Osteoblast (primary cell): ENCODE data around the gene RNU5D-1. TPM values are rescaled to one million over a fixed set of nuclear protein-coding genes. Genes with fewer than 3 reads are reported as not detected.

Experiments used
- DNase-seq: peaks from one replicate; pipeline ENCODE4 v3.0.0; 2011; ENCODE audit warnings: low spot score, mixed read lengths; ENCODE audit not compliant: insufficient read length; ENCODE audit errors: missing footprints
- H2AFZ ChIP-seq: 2 replicates; pipeline ENCODE4 v1.6.0; 2011; ENCODE audit warnings: mild to moderate bottlenecking, low read length
- H3K27ac ChIP-seq: 2 replicates; pipeline ENCODE4 v1.5.1; 2011; ENCODE audit warnings: mild to moderate bottlenecking, low read depth, low read length, moderate library complexity
- H3K27me3 ChIP-seq: 2 replicates; pipeline ENCODE4 v1.6.0; 2012; ENCODE audit warnings: mild to moderate bottlenecking, control low read depth, inconsistent platforms, low read length, moderate library complexity; ENCODE audit not compliant: insufficient read depth
- H3K36me3 ChIP-seq: 2 replicates; pipeline ENCODE4 v1.5.1; 2011; ENCODE audit warnings: mild to moderate bottlenecking, low read length, control low read depth, moderate library complexity; ENCODE audit not compliant: insufficient read depth
- H3K4me1 ChIP-seq: 2 replicates; pipeline ENCODE4 v1.5.1; 2011; ENCODE audit warnings: mild to moderate bottlenecking, low read length, control low read depth, moderate library complexity; ENCODE audit not compliant: insufficient read depth
- H3K4me2 ChIP-seq: 2 replicates; pipeline ENCODE4 v1.6.0; 2011; ENCODE audit warnings: mild to moderate bottlenecking, low read length; ENCODE audit not compliant: insufficient read depth
- H3K4me3 ChIP-seq: fragments of 200-600 bp; sonication (generic); 3 replicates; pipeline ENCODE4 v1.5.1; 2012; ENCODE audit warnings: mild to moderate bottlenecking, low read length, inconsistent platforms; ENCODE audit not compliant: insufficient read depth
- H3K79me2 ChIP-seq: 2 replicates; pipeline ENCODE4 v1.6.0; 2012; ENCODE audit warnings: mild to moderate bottlenecking, low read length, control low read depth, inconsistent platforms; ENCODE audit not compliant: insufficient read depth
- H3K9me3 ChIP-seq: 2 replicates; pipeline ENCODE4 v1.5.1; 2011; ENCODE audit warnings: low read depth, low read length, control low read depth
- H4K20me1 ChIP-seq: 2 replicates; pipeline ENCODE4 v1.6.0; 2012; ENCODE audit warnings: mild to moderate bottlenecking, low read length, control low read depth; ENCODE audit not compliant: insufficient read depth
- total RNA-seq: library from RNA; depleted of rRNA; stranded (reverse); fragments of >200 nt; gene quantifications from 2 replicates; pipeline ENCODE4 v1.2.3, GENCODE V29; 2012
- TF ChIP-seq, protein P1 (sequence below): IDR thresholded peaks from 2 replicates; pipeline ENCODE4 v1.5.1; 2011; ENCODE audit warnings: mild to moderate bottlenecking, low read depth, low read length, moderate library complexity; ENCODE audit errors: extremely low read depth

The RNU5D-1 gene
- total RNA-seq, 1 donor, result not detected

DNA sequence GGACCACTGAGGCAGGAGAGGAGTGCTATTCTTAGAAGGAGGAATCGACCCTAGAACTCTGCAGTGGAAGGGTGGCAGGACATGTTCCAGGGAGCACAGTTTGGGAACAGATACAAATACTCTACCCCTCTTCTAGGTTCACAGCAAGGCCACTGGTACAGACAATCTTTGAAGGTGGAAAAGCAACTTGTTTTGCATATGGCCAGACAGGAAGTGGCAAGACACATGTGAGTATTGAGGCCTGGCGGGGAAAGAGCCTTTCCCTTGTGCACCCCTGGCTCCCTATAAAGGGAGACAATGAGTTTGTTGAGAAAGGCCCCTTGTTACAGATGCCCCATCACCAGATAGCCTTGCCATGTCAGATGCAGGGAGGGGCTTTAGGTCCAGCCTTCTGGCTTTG lies 26.4 kb upstream of the RNU5D-1 start:
- Histone ChIP-seq H3K27me3 (no peaks in the 10 kb centered on the region), H3K9me3 (no peaks in the 10 kb centered on the region), H3K36me3 (peaks cover 78% of the 10 kb centered on the region), H3K79me2 (no peaks in the 10 kb centered on the region), H2AFZ (no peak overlapping the region), H3K4me1 (no peaks in the 10 kb centered on the region), H3K27ac (no peak overlapping the region), H3K4me2 (no peak overlapping the region), H4K20me1 (no peaks in the 10 kb centered on the region), H3K4me3 (no peak overlapping the region)
- TF ChIP-seq, protein P1, sequence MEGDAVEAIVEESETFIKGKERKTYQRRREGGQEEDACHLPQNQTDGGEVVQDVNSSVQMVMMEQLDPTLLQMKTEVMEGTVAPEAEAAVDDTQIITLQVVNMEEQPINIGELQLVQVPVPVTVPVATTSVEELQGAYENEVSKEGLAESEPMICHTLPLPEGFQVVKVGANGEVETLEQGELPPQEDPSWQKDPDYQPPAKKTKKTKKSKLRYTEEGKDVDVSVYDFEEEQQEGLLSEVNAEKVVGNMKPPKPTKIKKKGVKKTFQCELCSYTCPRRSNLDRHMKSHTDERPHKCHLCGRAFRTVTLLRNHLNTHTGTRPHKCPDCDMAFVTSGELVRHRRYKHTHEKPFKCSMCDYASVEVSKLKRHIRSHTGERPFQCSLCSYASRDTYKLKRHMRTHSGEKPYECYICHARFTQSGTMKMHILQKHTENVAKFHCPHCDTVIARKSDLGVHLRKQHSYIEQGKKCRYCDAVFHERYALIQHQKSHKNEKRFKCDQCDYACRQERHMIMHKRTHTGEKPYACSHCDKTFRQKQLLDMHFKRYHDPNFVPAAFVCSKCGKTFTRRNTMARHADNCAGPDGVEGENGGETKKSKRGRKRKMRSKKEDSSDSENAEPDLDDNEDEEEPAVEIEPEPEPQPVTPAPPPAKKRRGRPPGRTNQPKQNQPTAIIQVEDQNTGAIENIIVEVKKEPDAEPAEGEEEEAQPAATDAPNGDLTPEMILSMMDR, result no peak
- no peak for DNase-seq

DNA sequence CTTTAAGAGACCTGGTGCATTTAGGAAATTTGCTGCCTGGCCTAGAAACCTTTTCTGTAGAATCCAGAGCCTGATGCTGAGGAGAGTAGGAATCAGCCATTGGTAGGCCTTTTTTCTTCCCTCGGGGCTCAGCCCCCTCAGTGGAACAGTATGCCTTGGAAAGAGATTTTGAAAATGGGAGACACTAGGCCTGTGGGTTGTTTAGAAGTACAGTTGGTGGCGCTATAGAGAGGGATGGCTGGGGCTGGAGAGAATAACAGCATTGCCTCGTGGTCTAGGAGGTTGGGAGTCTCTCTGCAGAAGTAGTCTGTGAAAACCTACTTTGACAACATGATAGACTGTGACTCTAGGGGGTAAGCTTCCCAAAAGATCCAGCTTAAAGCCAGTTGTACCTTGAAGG lies 16.9 kb upstream of the RNU5D-1 start:
- Histone ChIP-seq H3K9me3 (no peaks in the 10 kb centered on the region), H2AFZ (no peak overlapping the region), H3K36me3 (peaks cover 44% of the 10 kb centered on the region), H4K20me1 (no peaks in the 10 kb centered on the region), H3K4me2 (no peak overlapping the region), H3K4me3 (no peak overlapping the region), H3K27me3 (no peaks in the 10 kb centered on the region), H3K27ac (no peak overlapping the region), H3K79me2 (peaks cover 35% of the 10 kb centered on the region), H3K4me1 (peaks cover 6% of the 10 kb centered on the region)
- TF ChIP-seq, protein P1, result peak; percentile 7
- DNase-seq, result no peak

DNA sequence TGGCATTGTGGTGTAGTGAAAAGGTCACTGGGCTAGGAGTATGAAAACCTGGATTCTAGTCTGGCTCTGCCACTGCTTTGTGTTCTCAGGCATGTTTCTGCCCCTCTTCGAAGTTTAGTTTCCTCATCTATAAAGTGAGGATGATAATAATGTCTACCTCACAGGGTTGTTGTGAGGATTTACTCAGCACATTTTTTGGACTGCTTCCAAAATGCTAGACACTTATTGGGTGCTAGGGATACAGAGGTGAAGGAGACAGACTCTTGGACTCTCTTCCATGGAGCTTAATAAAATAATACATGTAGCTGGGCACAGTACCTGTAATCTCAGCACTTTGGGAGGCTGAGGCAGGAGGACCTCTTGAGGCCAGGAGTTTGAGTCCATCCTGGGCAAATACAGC lies 12.2 kb upstream of the RNU5D-1 start:
- peaks cover 59% of the 10 kb centered on the region for H3K79me2 ChIP-seq
- TF ChIP-seq, protein P1, result no peak
- H3K4me3 ChIP-seq, result no peak overlapping the region
- no peaks in the 10 kb centered on the region for H3K27me3 ChIP-seq
- peaks cover 27% of the 10 kb centered on the region for H3K36me3 ChIP-seq
- peak overlapping the region; percentile 43 for H3K4me2 ChIP-seq
- DNase-seq, result no peak
- no peaks in the 10 kb centered on the region for H4K20me1 ChIP-seq
- peak overlapping the region; percentile 95 for H2AFZ ChIP-seq
- peak overlapping the region; percentile 25 for H3K27ac ChIP-seq
- no peaks in the 10 kb centered on the region for H3K9me3 ChIP-seq
- H3K4me1 ChIP-seq, result peaks cover 23% of the 10 kb centered on the region

DNA sequence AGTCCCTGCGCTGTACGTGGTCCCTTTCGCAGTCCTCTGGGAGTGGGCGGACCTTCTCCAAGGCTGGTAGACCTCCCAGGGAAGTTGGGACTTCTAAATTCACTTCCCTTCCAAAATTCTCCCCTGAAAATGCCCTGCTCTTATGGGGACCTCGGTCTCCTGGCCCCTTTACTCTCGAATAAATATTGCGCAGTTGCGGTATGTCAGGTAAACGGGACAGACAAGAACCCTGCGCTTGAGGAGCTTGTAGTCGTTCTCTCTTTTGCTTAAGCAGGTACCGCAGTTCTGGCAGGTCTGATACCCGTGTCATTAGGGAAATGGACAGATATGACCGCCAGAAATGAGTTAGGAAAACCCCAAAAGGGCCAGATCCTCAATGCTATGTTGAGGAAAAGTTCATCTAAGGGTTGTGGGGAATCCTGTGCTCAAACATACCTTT lies 9.2 kb upstream of the RNU5D-1 start:
- peaks cover 10% of the 10 kb centered on the region for H3K36me3 ChIP-seq
- H3K27ac ChIP-seq, result peak overlapping the region; percentile 87
- H3K4me2 ChIP-seq, result peak overlapping the region; percentile 98
- H3K27me3 ChIP-seq, result no peaks in the 10 kb centered on the region
- peaks cover 46% of the 10 kb centered on the region for H3K79me2 ChIP-seq
- no peaks in the 10 kb centered on the region for H4K20me1 ChIP-seq
- H2AFZ ChIP-seq, result peak overlapping the region; percentile 88
- TF ChIP-seq, protein P1, result no peak
- H3K4me1 ChIP-seq, result peaks cover 23% of the 10 kb centered on the region
- no peaks in the 10 kb centered on the region for H3K9me3 ChIP-seq
- no peak for DNase-seq
- peak overlapping the region; percentile 82 for H3K4me3 ChIP-seq
